Endometrium (tissue), 2 donors: ENCODE measurements around the gene SOCS6.

ENCODE experiments used
- FAIRE-seq: peaks from 2 replicates; lab custom pipeline; 2012; peaks lifted over from hg19 to GRCh38; lab: Jason Lieb, UNC
- donor health status: control.
- donor health status: control.

The SOCS6 gene

DNA sequence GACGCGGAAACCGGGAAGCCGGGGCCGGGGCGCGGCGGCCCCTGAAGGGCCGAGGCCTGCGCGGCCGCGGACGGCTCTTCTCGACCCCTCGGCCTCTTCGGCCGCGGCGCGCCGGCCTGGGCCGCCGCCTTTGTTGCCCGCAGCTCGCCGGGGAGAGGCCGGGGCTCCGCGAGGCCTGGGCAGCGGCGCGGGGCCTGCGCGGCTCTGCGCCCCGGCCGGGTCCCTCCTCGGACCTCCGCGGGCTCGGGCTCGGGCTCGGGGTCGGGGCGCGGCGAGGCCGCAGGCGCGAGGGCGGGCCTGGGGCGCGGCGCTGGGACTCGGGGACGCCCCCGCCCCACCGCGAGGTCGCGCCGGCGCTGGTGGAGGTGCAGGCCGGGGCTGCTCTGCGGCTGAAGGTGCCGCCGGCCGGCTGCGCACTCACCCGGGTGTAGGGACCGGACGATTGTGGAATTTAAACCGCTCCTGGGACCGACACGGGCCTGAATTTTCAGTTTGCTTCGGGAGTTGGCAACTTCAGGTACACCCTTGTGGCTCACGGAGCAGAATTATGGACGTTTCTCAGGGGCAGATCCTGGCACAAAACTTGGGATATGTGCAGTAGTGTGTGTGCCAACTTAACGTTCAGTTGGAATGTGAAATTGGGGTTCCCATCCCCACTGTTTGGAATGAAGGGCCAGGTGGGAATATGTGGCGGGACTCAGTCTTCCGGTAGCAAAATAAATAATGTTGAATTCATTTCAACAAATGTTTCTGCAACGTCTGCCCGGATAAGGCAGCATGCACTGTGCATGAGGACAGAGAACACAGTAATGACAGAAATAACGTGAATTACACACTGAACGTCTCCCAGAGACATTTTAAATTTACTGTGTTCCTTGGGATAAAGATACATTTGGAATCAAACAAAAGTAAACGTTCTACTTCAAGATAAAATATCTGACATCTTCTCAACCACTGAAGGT is 787 bp downstream of the SOCS6 start:
- FAIRE-seq, result no peak

DNA sequence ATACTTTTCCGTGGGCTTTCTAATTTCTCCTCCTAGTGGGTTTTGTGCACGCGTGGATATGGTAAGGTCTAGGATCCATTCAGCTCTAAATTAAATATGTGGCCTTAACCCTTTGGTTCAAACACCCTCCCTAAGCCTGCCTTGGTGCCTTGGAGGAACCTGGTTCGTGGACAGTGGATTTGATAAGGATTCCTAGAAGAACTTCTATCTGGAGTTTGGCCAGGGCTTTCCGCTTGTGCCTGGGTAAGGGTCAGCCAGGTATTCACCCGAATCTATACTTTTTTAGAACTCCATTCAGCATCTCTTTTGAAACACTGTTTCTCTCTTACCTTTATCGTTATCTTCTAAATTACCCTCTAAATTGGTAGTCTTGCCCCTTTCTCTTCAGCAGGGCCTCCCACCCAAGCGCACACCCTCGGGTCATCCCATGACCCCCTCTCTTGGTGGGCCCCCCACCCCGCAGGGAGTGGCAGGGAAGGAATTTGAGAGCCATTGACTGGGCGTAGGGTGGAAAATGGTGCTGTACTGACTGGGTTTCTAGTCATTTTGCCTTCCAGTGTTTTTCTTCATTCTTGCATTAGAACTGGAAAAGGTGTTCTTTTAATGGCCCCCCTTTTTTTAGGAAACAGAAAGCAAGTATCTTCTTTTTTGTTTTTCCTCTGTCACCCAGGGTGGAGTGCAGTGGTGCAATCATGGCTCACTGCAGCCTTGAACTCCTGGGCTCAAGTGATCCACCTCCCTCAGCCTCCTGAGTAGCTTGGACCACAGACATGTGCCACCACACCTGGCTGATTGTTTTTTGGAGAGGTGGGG is 1.8 kb downstream of the SOCS6 start:
- FAIRE-seq, result no peak

DNA sequence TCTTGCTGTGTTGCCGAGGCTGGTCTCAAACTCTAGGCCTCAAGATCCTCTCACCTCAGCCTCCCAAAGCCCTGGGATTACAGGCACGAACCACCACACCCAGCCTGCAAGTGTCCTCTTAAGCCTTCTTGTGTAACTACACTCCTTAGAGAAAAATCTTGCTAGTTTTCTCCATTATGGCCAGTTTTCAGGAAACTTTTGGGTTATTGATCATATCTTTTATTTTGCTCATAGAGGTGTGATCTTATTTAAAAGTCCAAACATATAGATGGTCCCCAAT is 2.4 kb downstream of the SOCS6 start:
- FAIRE-seq, result no peak

DNA sequence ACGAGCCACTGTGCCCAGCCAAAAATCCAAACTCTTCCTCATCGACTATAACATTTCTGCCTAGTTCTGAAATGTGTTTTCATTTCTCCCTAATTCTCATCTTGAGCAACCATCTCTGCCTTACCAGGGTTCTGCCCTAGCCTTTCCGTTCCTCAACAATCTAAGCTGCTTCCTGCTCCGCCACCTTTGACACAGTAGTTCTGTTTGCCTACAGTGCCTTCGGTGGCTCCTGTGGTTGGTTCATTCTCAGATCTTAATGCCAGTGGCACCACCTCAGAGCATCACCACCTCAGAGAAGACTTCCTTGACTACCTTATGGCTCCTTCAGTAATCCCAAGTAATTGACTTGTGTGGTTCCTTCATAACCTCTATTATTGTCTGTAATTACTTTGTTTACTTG is 3.8 kb downstream of the SOCS6 start:
- no peak for FAIRE-seq

DNA sequence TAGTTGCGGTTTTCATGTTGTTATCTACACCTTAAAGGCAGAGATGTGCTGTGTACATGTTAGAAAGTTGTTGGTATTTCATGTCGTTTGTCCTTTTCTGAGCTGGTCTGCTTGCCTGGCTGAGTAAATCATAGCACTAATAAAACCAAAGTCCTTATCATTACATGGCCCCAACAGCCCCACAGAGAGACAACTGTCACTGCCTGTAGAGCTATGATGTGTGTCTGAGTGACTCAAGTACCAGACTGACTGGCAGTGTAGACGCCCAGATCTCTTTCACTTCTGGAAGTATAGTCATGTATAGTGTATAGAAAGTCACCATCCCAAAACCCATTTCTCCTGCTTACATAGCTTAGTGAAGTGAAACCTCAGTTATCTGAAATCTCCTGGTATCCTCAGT is 4.3 kb downstream of the SOCS6 start:
- FAIRE-seq, result no peak

DNA sequence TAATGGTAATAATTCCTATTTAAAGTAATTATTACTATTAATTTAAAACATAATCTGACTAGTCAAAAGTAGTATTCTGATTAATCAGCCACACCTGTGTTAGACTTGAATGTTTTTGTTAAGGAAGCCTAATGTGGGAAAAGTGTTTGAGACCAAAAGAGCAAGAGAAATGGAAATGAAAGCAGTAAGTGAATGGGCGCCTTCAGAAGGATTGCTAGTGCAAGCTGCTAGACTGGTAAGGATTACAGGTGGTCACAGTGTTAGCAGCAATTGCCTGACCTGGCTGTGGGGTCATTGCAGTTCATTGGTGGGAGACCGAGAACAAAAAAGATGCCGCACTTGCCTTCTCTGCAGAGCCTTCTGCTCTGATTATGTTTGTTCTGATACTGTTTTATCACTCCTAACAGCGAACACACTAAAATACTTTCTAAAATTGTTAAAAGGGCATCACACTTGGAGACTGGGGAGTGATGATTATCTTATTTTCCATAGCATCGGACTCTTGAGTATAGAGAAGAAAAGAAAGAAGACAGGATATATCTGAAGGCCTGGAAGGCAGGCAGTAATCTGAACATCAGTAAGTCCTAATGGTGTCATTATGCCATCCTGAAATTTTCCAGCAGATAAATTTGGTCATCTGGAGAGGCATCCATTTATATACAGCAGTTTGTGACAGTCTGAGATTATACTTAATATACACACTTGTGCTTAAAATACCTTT is 5.8 kb downstream of the SOCS6 start:
- no peak for FAIRE-seq

DNA sequence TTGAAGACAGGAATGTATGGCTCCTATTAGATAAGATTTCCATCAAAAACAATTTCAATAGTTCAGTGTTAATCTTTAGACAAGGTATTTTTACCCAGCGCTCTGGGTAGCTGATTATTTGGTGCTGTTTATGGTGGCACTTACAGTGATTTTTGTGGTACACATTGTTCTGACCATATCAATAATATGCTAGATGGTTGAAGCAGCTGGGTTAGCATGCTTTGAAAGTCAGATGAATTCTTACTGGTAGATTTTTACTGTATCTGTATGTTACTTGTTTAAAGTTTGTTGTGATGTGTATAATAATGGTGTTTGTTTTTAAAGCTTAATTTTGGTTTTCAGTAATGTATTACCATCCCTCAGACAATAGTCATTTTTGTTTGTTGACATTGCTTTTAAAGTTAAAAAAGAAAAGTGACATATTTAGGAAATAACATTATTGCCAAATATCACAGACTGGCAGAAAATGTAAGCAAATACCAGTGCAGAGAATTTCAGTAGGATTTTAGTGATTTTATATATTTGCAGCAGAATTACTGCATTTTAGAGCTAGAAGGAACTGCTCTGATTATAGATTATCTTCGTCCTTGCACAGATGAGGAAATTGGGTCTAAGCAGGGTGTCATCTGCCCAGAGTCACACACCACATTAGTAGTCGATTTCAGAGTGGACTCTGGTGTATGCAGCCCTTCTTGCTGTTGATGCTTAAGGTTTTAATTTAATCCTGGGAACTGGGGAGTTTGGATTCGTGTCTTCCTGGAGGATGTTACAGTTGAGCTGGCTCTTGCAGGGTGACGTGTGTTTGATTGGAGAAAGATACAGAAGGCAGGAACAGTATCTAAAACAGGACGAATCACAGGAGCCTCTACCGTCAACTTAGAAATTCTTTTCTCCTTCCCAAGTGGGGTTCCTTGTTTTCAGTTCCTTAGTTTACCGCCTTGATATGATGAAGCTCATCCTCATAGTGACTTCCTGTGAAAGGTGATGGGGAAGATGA is 6.6 kb downstream of the SOCS6 start:
- FAIRE-seq, result no peak

DNA sequence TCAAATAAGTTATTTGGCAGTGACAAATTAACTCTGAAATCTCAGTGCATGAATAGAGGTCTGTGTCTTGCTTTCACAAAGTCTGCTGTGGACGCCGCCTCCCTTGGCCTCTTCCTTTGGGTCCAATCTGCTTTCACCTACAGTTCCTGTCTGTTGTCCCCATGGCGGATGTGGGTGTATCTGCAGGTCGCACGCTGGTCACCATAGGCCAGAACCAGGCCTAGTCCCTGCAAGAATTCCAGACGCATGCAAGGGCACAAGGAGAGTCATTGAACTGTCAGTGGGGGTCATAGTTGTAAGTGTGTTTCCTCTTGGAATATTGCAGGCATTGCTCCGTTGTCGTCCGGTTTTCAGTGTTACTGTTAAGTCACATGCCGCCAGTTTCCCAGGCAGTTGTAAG is 7.4 kb downstream of the SOCS6 start:
- FAIRE-seq, result no peak

DNA sequence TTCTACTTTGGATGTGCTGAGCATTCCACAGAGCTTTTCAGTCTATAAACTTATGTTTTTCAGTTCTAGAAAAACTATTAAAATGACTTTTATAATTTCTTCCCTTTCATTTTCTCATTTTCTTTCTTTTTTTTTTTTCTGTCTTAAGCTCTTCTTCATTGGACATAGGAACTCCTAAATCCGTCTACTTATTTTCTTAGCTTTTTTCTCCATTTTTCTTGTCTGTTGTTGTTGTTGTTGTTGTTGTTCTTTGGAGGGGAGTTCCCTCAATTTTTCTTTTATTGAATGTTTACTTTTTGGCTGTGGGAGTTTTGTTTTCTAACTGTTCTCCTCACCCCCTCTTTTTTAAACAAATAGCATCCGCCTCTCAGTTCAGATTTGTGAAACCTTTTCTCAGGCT is 7.9 kb downstream of the SOCS6 start:
- peak; percentile 83 for FAIRE-seq

DNA sequence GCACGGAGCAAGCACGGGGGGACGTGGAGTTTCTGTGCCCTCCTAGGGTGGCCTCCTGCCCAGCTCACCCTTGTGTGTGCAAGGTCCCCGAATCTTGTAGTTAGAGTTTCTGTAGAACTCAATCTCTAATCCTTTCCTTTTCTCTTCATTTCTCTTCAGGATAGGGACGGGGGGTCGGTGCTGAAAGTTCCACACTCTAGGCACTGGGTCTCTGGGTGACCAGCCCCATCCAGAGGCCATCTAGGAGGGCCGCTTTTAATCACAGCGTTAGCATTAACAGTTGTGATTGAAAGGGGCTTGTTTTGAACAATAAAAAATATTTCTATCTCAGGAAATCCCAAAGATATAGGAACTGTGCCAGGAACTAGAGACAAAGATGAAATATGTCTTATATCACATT is 10.5 kb downstream of the SOCS6 start:
- no peak for FAIRE-seq

DNA sequence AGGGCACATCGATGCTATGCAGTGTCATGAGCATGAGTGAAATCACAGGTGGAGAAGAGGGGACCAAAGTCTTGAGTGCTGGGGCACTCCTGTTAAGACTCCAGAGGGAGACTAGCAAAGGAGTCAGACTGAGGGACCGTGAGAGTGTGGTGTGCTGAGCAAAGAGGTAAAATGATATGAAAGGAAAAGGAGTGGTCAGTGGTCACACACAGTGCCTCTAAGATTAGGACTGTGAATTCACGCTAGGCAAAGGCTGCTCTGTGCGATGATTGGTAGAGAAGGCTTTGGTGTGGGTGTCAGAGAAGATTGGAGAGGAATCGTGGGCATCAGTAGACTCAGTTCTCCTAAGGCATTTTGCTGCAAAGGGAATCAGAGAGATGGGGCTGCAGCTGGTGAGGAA is 12.8 kb downstream of the SOCS6 start:
- FAIRE-seq, result no peak

DNA sequence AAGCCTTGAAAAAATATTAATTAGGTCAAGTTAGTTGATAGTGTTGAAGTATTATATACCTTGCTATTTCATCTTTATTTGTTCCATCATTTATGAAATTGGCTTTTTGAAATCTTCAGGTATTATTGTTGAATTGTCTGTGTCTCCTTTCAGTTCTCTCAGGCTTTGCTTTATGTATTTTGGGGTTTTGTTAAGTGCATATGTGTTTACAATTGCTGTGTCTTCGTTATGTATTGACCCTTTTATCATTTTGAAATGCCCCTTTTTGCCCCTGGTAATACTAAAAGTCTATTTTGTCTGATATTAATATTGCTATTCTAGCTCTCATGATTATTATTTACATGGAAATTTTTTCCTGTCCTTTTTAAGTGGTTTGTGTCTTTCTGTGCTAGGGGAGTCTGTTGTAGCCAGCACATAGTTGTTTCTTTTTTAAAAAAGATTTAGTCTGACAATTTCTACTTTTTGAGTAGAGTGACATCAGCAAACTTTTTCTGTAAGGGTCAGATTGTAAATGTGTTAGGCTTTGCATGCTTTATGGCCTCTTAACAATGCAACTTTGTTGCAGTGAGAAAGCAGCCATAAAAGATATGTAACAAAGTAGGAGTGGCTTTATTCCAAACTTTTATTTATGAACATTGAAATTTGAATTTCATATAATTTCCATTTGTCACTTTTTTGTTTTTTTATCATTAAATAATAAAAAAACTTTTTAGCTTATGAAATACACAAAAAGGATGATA is 19.9 kb downstream of the SOCS6 start:
- peak; percentile 12 for FAIRE-seq

DNA sequence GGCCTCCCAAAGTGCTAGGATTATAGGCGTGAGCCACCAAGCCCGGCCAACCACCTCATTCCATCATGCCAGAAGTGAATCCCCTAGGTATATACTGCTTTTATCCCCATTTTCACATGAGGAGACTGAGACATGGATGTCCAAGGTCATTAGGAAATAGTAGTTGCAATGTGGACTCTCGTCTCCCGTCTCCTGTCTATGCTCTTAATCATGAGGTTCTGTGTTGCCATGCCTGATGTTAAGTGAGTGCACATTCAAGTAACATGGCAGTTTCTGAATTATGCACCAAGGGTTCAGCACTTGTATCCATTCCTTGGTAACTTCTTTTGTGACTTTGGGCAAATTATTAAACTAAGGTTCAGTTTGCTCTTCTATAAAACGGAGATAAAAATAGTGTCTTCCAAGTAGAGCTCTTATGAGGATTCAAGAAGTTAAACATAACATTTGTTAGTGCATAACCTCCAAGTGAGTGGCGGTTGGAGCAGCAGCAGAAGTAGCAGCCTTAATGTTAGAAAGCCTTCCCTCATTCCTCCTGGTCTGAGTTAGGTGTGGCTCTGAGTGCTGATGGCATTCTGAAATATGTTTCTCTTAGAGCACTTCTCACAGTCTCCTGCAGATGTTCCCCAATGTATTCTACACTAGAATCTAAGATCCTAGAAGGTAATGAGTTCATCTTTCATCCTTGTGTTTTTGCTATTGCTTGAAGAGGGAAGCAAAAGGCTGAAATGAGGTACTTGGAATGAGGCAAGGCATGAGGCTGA is 21.9 kb downstream of the SOCS6 start:
- no peak for FAIRE-seq

DNA sequence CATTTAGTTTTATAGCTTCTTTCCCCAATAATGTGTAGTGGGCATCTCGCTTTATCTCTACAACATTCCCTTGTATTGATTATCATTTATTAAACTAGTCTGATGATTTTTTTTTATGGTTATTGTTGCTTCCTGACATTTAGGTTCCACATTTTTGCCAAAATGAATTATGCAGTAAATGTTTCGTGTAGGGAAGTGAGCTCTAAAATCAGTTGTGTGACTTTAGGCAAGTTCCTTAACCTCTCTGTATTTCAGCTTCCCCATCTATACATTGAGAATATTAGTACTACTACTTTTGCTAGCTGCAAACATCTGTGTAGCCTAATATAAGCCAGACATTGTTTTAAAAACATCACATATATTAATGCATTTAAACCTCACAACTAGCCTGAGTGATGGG is 22.9 kb downstream of the SOCS6 start:
- no peak for FAIRE-seq

DNA sequence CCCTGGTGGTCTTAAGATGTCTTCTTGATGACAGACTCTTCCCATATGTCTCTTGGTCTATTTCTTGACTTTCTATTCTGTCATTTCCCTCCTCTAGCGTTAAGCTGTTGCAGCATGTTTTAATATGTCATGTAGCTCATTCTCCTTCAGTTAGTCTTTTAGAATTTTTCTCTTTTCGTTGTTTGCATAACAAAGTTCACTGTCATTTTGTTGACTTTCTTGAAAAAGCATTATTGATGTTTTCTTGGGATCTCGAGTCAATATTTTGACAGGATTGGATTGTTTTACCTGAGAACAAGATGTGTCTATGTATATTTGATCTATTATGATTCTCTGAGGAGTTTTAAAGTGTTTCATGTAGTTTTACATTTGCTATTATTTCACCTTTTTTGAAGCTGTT is 24.8 kb downstream of the SOCS6 start:
- FAIRE-seq, result no peak

DNA sequence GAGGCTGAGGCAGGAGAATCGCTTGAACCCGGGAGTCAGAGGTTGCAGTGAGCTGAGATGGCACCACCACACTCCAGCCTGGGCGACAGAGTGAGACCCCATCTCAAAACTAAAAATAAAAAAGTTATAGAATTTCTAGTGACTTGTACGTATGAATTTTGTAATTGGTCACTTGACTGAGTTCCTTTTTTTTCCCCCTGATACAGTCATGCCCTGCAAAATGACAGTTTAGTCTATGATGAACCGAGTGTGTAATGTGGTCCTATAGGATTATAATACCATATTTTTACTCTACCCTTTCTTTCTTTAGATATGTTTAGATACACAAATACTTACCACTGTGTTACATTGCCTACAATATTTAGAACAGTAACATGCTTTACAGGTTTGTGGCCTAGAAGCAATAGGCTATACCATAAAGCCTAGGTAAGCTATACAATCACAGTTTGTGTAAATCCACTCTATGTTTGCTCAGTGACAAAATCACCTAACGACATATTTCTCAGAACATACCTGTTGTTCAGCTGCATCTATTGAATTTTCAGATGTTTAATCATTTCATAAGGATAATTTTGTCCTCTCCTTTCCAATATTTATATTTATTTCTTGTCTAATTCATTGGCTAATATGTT is 25.4 kb downstream of the SOCS6 start:
- no peak for FAIRE-seq

DNA sequence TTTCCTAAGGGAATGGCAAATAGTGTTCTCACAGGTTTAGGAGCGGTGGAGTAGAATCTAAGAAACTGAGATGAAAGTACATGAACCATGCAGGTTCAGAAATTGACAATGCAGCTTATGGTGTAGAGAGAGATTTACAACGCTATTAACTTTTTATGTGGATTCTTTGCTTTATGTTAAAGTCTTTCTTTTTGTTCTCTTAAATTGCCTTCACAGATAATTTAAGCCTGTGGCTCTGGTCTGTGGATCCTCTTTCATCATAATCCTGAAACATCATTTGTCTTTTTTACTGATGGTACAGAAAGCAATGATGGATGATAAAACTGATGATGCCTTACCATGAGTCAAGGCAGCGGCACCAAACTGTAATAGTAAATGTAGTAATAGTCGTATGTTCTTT is 30.3 kb downstream of the SOCS6 start:
- FAIRE-seq, result no peak

DNA sequence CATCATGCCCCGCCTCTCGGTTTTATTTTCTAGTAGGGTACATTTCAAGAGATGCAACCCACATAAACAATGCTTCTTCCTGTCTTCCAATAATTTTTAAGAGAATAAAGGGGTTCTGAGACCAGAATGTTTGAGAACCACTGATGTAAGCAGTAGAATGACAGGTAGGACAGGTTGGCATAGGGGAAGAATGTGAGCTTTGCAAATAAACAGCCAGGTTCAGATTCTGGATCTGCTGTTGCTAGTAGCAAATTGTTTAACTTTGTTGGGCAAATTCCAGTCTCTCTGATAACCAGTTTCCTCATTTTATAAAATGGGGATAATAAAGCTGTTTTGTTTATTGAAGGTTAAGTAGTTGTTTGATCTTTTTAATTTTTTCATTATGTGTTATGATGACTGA is 32.8 kb downstream of the SOCS6 start:
- FAIRE-seq, result no peak

DNA sequence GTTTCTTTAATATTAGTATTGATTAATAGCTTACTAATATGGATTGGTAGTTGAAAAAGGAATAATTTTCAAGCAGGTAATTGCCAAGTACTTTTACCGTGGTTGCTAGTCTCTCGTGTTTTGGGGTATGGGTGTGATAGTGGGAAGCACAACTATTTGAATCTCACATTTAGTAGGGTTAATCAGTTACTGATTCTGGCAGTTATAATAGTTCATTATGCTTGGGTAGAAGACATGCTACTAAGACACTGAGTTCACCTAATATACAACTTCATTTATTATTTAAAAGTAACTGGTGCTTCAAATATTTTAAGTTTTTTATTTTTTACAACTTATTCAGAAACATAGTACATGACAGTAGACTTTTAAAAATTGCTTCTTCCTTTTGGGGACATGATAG is 33.5 kb downstream of the SOCS6 start:
- FAIRE-seq, result no peak

DNA sequence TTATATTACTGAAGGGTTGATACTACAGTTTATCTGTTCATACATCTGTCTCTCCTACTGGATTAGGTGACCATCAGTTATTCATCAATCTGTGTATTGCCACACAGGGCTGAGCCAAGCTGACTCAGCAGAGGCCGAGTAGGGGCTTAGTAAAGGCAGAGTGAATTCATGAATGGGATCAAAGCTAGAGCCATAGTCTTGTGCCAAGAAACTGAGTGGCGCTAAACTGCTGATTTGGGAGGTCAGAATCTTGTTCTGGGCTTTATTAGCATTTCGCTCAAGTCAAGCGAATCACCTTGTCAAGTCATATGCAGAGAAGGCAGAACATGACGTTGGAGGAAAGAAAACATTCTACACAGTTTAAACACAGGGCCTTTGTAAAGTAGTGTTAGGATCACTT is 34.1 kb downstream of the SOCS6 start:
- FAIRE-seq, result no peak
